OCI-LY3 (cell line): ENCODE results near the gene CUZD1.

Source experiments
- H2AFZ ChIP-seq: fragments of 200-600, 300-600 bp; shearing (Covaris generic); 2 replicates; pipeline ENCODE4 v1.6.0; 2014; ENCODE audit warnings: antibody characterized with exemption, low read depth, low read length
- H3K27ac ChIP-seq: fragments of 200-600, 300-600 bp; sonication (generic); 2 replicates; pipeline ENCODE4 v1.5.1; 2014; ENCODE audit warnings: mild to moderate bottlenecking, low read length, moderate library complexity, mixed read lengths
- H3K27me3 ChIP-seq: fragments of 200-600, 300-600 bp; sonication (generic); 2 replicates; pipeline ENCODE4 v1.6.1; 2014; ENCODE audit warnings: low read depth, low read length, mixed read lengths
- H3K36me3 ChIP-seq: fragments of 200-600, 300-600 bp; sonication (generic); replicated peaks from 2 replicates; pipeline ENCODE3; 2014; ENCODE audit warnings: low read depth, low read length, mixed read lengths
- H3K4me1 ChIP-seq: fragments of 300-600, 200-600 bp; sonication (generic); 2 replicates; pipeline ENCODE4 v1.6.1; 2014; ENCODE audit warnings: low read length, mixed read lengths
- H3K4me2 ChIP-seq: fragments of 200-600, 300-600 bp; sonication (generic); 2 replicates; pipeline ENCODE4 v1.6.1; 2014; ENCODE audit warnings: low read length, mixed read lengths
- H3K4me3 ChIP-seq: fragments of 300-600, 200-600 bp; sonication (generic); 2 replicates; pipeline ENCODE4 v1.5.1; 2014; ENCODE audit warnings: antibody characterized with exemption, mild to moderate bottlenecking, low read length, moderate library complexity
- H3K79me2 ChIP-seq: fragments of 300-600, 200-600 bp; shearing (Covaris generic); 2 replicates; pipeline ENCODE4 v1.6.1; 2014; ENCODE audit warnings: mild to moderate bottlenecking, low read length, mixed read lengths
- H3K9ac ChIP-seq: fragments of 300-600, 200-600 bp; shearing (Covaris generic); 2 replicates; pipeline ENCODE4 v1.6.0; 2014; ENCODE audit warnings: mild to moderate bottlenecking, low read length, moderate library complexity
- H3K9me3 ChIP-seq: fragments of 200-600, 300-600 bp; shearing (Covaris generic); 2 replicates; pipeline ENCODE4 v1.6.1; 2014; ENCODE audit warnings: low read length, mixed read lengths; ENCODE audit not compliant: insufficient read depth
- H4K20me1 ChIP-seq: fragments of 200-600, 300-600 bp; sonication (generic); 2 replicates; pipeline ENCODE4 v1.6.1; 2016; ENCODE audit warnings: low read length, mixed read lengths; ENCODE audit not compliant: insufficient read depth
- CTCF ChIP-seq: fragments of 200-600, 300-600 bp; sonication (generic); IDR thresholded peaks from 2 replicates; pipeline ENCODE4 v1.5.1; 2014; ENCODE audit warnings: antibody characterized with exemption, low read length, low read depth
- EZH2phosphoT487 ChIP-seq: fragments of 200-600 bp; shearing (Covaris generic); IDR thresholded peaks from 2 replicates; pipeline ENCODE4 v1.6.1; 2018; ENCODE audit warnings: antibody characterized with exemption, mixed run types, low read depth

Gene CUZD1

GRCh38 chr10:122879339-122880273 lies 33.9 kb upstream of the CUZD1 start, which contains the start of gene FAM24B:
Gene FAM24B (minus strand): TSS chr10:122879581. CDS start chr10:122850515, 29,066 bp downstream.
- Histone ChIP-seq H2AFZ (peak within 1 kb of the TSS; percentile 88), H3K9me3 (no peaks in the 10 kb centered on the region), H4K20me1 (peaks cover 2% of the 10 kb centered on the region; the same call in 1 of the 2 replicates), H3K27ac (peak within 1 kb of the TSS; percentile 67), H3K27me3 (no peaks in the 10 kb centered on the region), H3K9ac (peak within 1 kb of the TSS; percentile 95), H3K4me3 (peak within 1 kb of the TSS; percentile 100), H3K4me1 (peaks cover 11% of the 10 kb centered on the region), H3K36me3 (peaks cover 27% of the 10 kb centered on the region), H3K4me2 (peak within 1 kb of the TSS; percentile 94), H3K79me2 (peaks cover 54% of the 10 kb centered on the region)
- TF ChIP-seq EZH2phosphoT487, result no peak
- TF ChIP-seq CTCF, result no peak

GRCh38 chr10:122878799-122879338 lies 33.2 kb upstream of the CUZD1 start:
- H4K20me1 ChIP-seq, result peaks cover 2% of the 10 kb centered on the region; the same call in 1 of the 2 replicates
- H3K9me3 ChIP-seq, result no peaks in the 10 kb centered on the region
- TF ChIP-seq CTCF (no peak), EZH2phosphoT487 (no peak)
- H3K27me3 ChIP-seq, result no peaks in the 10 kb centered on the region
- H3K9ac ChIP-seq, result peak overlapping the region; percentile 95
- H3K4me1 ChIP-seq, result peaks cover 11% of the 10 kb centered on the region
- peak overlapping the region; percentile 57 for H3K27ac ChIP-seq
- peak overlapping the region; percentile 94 for H3K4me2 ChIP-seq
- H3K4me3 ChIP-seq, result peak overlapping the region; percentile 100
- peak overlapping the region; percentile 77; the same call in 1 of the 2 replicates for H2AFZ ChIP-seq
- H3K36me3 ChIP-seq, result peaks cover 32% of the 10 kb centered on the region
- H3K79me2 ChIP-seq, result peaks cover 61% of the 10 kb centered on the region

- peaks cover 11% of the 10 kb centered on the region for H3K4me1 ChIP-seq
- H4K20me1 ChIP-seq, result peaks cover 10% of the 10 kb centered on the region
- no peaks in the 10 kb centered on the region for H3K9me3 ChIP-seq
- H3K36me3 ChIP-seq, result peaks cover 36% of the 10 kb centered on the region
- no peak overlapping the region for H3K4me3 ChIP-seq
- H3K79me2 ChIP-seq, result peaks cover 73% of the 10 kb centered on the region
- TF ChIP-seq EZH2phosphoT487 (no peak), CTCF (no peak)
- H3K27me3 ChIP-seq, result no peaks in the 10 kb centered on the region
- H3K27ac ChIP-seq, result no peak overlapping the region
- no peak overlapping the region for H2AFZ ChIP-seq
- no peak overlapping the region for H3K4me2 ChIP-seq
- H3K9ac ChIP-seq, result no peak overlapping the region
These were observed 31.6 kb upstream of the CUZD1 start for GRCh38 chr10:122877264-122877663.

- Histone ChIP-seq H3K4me2 (no peak overlapping the region), H3K79me2 (peaks cover 73% of the 10 kb centered on the region), H3K9ac (no peak overlapping the region), H3K36me3 (peaks cover 36% of the 10 kb centered on the region), H3K9me3 (no peaks in the 10 kb centered on the region), H3K27me3 (no peaks in the 10 kb centered on the region), H4K20me1 (peaks cover 10% of the 10 kb centered on the region), H3K27ac (no peak overlapping the region), H3K4me1 (peaks cover 11% of the 10 kb centered on the region), H3K4me3 (no peak overlapping the region), H2AFZ (no peak overlapping the region)
- no peak for TF ChIP-seq EZH2phosphoT487
- no peak for TF ChIP-seq CTCF
These were observed 30.8 kb upstream of the CUZD1 start for GRCh38 chr10:122876467-122876855.
